Memory B cell (primary cell): ENCODE data around the gene IL2RG.

Experiments
- ATAC-seq: fragments of 150-1000 bp; cut with Tn5 transposase; 2 replicates; pipeline ENCODE4 v1.10.0; 2021; ENCODE audit warnings: low read depth, mild to moderate bottlenecking, moderate library complexity
- DNase-seq, 2 donors: peaks; one replicate each; pipeline ENCODE4 v3.0.0; 2022; ENCODE audit warnings: low spot score in 2 of 2
- H3K27ac Mint-ChIP-seq: one replicate; pipeline ENCODE4 v1.8.0; 2022; ENCODE audit warnings: mild to moderate bottlenecking, moderate library complexity, mixed read lengths
- H3K27me3 Mint-ChIP-seq: one replicate; pipeline ENCODE4 v1.8.0; 2022; ENCODE audit warnings: mixed read lengths
- H3K36me3 Mint-ChIP-seq: one replicate; pipeline ENCODE4 v1.8.0; 2022; ENCODE audit warnings: mild to moderate bottlenecking, mixed read lengths
- H3K4me1 Mint-ChIP-seq: one replicate; pipeline ENCODE4 v1.8.0; 2022; ENCODE audit warnings: mixed read lengths
- H3K4me3 Mint-ChIP-seq: one replicate; pipeline ENCODE4 v1.8.0; 2022; ENCODE audit warnings: mild to moderate bottlenecking, moderate library complexity, mixed read lengths
- H3K9me3 Mint-ChIP-seq: one replicate; pipeline ENCODE4 v1.8.0; 2022; ENCODE audit warnings: mixed read lengths

IL2RG gene

DNA sequence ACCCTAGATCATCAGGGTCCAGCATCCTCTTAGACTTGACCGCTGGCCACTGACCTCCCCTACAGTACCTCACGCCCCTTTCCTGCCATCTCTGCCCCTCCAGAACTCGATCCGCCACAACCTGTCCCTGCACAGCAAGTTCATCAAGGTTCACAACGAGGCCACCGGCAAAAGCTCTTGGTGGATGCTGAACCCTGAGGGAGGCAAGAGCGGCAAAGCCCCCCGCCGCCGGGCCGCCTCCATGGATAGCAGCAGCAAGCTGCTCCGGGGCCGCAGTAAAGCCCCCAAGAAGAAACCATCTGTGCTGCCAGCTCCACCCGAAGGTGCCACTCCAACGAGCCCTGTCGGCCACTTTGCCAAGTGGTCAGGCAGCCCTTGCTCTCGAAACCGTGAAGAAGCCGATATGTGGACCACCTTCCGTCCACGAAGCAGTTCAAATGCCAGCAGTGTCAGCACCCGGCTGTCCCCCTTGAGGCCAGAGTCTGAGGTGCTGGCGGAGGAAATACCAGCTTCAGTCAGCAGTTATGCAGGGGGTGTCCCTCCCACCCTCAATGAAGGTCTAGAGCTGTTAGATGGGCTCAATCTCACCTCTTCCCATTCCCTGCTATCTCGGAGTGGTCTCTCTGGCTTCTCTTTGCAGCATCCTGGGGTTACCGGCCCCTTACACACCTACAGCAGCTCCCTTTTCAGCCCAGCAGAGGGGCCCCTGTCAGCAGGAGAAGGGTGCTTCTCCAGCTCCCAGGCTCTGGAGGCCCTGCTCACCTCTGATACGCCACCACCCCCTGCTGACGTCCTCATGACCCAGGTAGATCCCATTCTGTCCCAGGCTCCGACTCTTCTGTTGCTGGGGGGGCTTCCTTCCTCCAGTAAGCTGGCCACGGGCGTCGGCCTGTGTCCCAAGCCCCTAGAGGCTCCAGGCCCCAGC lies 10.5 kb downstream of the IL2RG start:
- no peak for DNase-seq
- peak overlapping the region; percentile 79 for H3K27ac Mint-ChIP-seq
- peaks cover 36% of the 10 kb centered on the region for H3K4me1 Mint-ChIP-seq
- no peak for ATAC-seq
- H3K36me3 Mint-ChIP-seq = peaks cover 2% of the 10 kb centered on the region
- no peaks in the 10 kb centered on the region for H3K9me3 Mint-ChIP-seq
- H3K4me3 Mint-ChIP-seq = no peak overlapping the region
- H3K27me3 Mint-ChIP-seq = no peaks in the 10 kb centered on the region

DNA sequence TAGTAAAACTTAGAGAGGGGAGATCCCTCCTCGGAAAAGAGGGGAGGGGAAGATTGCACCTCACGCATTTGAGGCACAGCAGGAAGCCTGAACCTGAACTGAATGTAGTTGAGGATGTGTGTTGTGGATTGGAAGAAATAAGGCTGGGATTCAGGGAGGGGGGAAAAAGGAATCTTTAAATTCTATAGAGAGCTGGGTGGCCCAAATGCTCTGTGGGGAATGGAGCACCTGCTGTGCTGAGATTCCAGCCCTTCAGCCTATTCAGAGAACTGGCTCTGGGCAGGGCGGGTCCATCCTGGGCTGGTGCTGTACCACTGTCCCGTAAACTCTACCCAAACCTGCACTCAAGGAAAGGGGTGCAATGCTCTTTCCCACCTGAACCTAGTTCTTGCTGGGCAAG lies 11.6 kb downstream of the IL2RG start:
- Mint-ChIP-seq H3K4me1 (peaks cover 38% of the 10 kb centered on the region), H3K4me3 (no peak overlapping the region), H3K36me3 (no peaks in the 10 kb centered on the region), H3K9me3 (no peaks in the 10 kb centered on the region), H3K27ac (peak overlapping the region; percentile 36), H3K27me3 (no peaks in the 10 kb centered on the region)
- DNase-seq = no peak
- no peak for ATAC-seq

DNA sequence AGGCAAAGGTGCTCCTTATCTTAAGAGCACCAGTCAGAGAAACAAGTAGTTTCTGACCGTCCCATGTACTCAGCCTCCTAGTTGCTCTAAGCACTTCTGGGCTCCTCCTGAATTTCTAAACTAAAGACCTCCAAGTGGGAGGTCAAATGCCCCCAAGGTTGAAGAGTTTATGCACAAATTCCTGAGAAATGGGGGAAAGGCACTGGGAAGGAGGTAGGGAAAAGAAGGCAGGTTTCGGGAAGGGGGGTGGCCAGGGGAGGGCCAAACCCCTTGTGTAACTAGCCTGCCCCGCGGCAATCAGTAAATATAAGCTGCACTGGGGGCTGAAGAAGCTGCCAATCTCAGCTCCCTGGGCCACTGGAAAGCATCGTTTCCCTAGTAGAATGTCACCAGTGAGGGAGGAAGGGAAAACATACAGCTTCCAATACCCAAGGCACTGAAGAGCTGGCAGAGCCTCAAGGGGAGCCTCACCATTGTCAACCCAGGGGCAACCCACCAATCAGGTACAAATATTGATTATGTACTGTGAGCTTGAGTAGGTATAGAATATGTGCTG lies 12.3 kb downstream of the IL2RG start:
- H3K27ac Mint-ChIP-seq = peak overlapping the region; percentile 36
- DNase-seq (no peak), ATAC-seq (no peak)
- no peaks in the 10 kb centered on the region for H3K36me3 Mint-ChIP-seq
- H3K4me3 Mint-ChIP-seq = no peak overlapping the region
- no peaks in the 10 kb centered on the region for H3K27me3 Mint-ChIP-seq
- no peaks in the 10 kb centered on the region for H3K9me3 Mint-ChIP-seq
- peaks cover 31% of the 10 kb centered on the region for H3K4me1 Mint-ChIP-seq

DNA sequence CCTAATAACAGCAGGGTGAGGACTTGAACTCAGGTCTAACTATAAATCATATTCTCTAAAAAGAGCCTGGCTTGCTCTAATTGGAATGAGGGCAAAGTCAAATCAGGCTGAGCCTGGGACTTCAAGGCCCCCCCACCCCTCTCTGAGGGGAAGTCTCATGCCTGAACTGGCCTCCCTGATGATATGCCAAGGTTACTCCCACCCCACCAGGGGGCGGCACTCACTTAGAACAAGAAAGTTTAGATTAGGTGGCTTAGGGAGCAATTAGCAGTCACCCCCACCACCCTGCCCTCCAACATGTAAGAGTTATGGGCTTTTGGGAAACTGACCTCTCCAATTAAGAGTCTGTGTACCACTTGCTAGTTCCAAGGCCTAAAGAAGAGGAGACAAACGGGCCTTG lies 13.1 kb downstream of the IL2RG start:
- DNase-seq (peak; percentile 62 to 65), ATAC-seq (peak; percentile 64)
- H3K4me3 Mint-ChIP-seq = no peak overlapping the region
- H3K4me1 Mint-ChIP-seq = peaks cover 26% of the 10 kb centered on the region
- H3K9me3 Mint-ChIP-seq = no peaks in the 10 kb centered on the region
- no peaks in the 10 kb centered on the region for H3K27me3 Mint-ChIP-seq
- H3K36me3 Mint-ChIP-seq = no peaks in the 10 kb centered on the region
- H3K27ac Mint-ChIP-seq = peak overlapping the region; percentile 12

GRCh38 chrX:71096760-71097032 lies 14.7 kb downstream of the IL2RG start:
- Mint-ChIP-seq H3K27me3 (no peaks in the 10 kb centered on the region), H3K36me3 (no peaks in the 10 kb centered on the region), H3K9me3 (no peaks in the 10 kb centered on the region), H3K4me3 (peak overlapping the region; percentile 96), H3K4me1 (peaks cover 18% of the 10 kb centered on the region), H3K27ac (no peak overlapping the region)
- no peak for ATAC-seq
- DNase-seq = no peak

DNA sequence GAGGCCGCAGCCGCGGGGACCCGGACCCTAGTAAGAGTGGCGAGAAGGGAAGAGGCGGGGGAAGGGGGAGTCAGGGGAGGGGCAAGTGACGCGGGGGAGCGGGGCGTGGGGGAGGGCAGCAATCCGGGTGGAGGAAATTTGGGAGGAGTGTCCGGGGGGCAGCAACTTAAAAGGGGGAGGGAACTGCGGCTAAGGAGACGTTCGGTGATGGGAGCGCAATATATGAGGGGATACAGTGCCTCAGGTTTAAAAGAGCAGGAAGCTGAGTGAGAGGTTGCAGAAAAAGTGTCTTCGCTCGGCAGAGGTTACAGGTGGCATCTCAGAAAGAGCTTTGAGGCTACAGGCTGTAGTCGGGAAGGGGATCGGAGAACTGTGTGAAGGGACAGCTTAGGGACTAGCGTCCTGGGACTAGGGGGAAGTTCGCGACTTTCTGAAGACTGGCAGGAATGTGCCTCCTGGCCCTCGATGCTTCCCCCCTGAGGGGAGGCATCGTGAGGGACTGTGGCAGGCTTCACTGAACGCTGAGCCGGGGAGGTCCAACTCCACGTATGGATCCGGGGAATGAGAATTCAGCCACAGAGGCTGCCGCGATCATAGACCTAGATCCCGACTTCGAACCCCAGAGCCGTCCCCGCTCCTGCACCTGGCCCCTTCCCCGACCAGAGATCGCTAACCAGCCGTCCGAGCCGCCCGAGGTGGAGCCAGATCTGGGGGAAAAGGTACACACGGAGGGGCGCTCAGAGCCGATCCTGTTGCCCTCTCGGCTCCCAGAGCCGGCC lies 15.2 kb downstream of the IL2RG start:
- no peak for DNase-seq
- H3K4me3 Mint-ChIP-seq = peak overlapping the region; percentile 96
- no peaks in the 10 kb centered on the region for H3K27me3 Mint-ChIP-seq

GRCh38 chrX:71095555-71095980 lies 15.8 kb downstream of the IL2RG start, which contains the start of gene FOXO4:
TSS of gene FOXO4 (plus strand) at chrX:71095851. CDS start at chrX:71096529, 678 bp downstream.
- H3K27ac Mint-ChIP-seq = peak within 1 kb of the TSS; percentile 97
- H3K4me1 Mint-ChIP-seq = peaks cover 13% of the 10 kb centered on the region
- ATAC-seq (peak; percentile 85), DNase-seq (peak; percentile 69 to 71)
- no peaks in the 10 kb centered on the region for H3K36me3 Mint-ChIP-seq
- H3K4me3 Mint-ChIP-seq = peak within 1 kb of the TSS; percentile 96
- no peaks in the 10 kb centered on the region for H3K9me3 Mint-ChIP-seq
- H3K27me3 Mint-ChIP-seq = no peaks in the 10 kb centered on the region

More for the DNA sequence above, 15.2 kb downstream of the IL2RG start:
- no peaks in the 10 kb centered on the region for H3K9me3 Mint-ChIP-seq
- H3K4me1 Mint-ChIP-seq = peaks cover 13% of the 10 kb centered on the region
- ATAC-seq = peak; percentile 41
- peak overlapping the region; percentile 97 for H3K27ac Mint-ChIP-seq
- H3K36me3 Mint-ChIP-seq = no peaks in the 10 kb centered on the region

GRCh38 chrX:71095033-71095432 lies 16.3 kb downstream of the IL2RG start:
- peaks cover 13% of the 10 kb centered on the region for H3K4me1 Mint-ChIP-seq
- peak overlapping the region; percentile 97 for H3K27ac Mint-ChIP-seq
- H3K36me3 Mint-ChIP-seq = no peaks in the 10 kb centered on the region
- no peaks in the 10 kb centered on the region for H3K27me3 Mint-ChIP-seq
- ATAC-seq (no peak), DNase-seq (no peak)
- no peaks in the 10 kb centered on the region for H3K9me3 Mint-ChIP-seq
- H3K4me3 Mint-ChIP-seq = peak overlapping the region; percentile 96

GRCh38 chrX:71091263-71091662 lies 20.1 kb downstream of the IL2RG start:
- no peak overlapping the region for H3K4me3 Mint-ChIP-seq
- H3K36me3 Mint-ChIP-seq = no peaks in the 10 kb centered on the region
- H3K9me3 Mint-ChIP-seq = no peaks in the 10 kb centered on the region

GRCh38 chrX:71085900-71086299 lies 25.5 kb downstream of the IL2RG start:
- ATAC-seq = no peak
- H3K4me3 Mint-ChIP-seq = no peak overlapping the region

More at GRCh38 chrX:71091263-71091662, 20.1 kb downstream of the IL2RG start:
- DNase-seq (no peak), ATAC-seq (no peak)
- peaks cover 6% of the 10 kb centered on the region for H3K4me1 Mint-ChIP-seq
- no peak overlapping the region for H3K27ac Mint-ChIP-seq
- H3K27me3 Mint-ChIP-seq = no peaks in the 10 kb centered on the region

DNA sequence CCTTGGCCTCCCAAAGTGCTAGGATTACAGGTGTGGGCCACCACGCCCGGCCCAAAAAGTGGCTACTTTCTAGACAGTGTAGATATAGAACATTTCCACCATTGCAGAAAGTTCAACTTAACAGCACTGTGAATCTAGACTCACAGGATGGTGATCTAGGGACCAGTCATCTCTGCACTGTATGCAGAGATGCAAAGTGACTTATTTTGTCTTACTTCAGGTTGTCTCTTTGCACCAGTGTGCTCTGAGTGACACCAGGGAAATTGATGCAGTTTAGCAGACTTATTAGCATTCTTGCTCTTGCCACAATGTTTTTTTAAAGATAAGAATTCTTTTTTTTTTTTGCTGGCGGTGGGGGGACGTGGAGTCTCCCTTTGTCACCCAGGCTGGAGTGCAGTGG lies 28.6 kb downstream of the IL2RG start:
- Mint-ChIP-seq H3K9me3 (no peaks in the 10 kb centered on the region), H3K4me3 (no peak overlapping the region), H3K27me3 (no peaks in the 10 kb centered on the region), H3K4me1 (no peaks in the 10 kb centered on the region), H3K27ac (no peak overlapping the region), H3K36me3 (no peaks in the 10 kb centered on the region)
- no peak for ATAC-seq
- DNase-seq = no peak

More at GRCh38 chrX:71085900-71086299, 25.5 kb downstream of the IL2RG start:
- Mint-ChIP-seq H3K27me3 (no peaks in the 10 kb centered on the region), H3K27ac (no peak overlapping the region), H3K9me3 (no peaks in the 10 kb centered on the region), H3K36me3 (no peaks in the 10 kb centered on the region), H3K4me1 (no peaks in the 10 kb centered on the region)
- no peak for DNase-seq

- DNase-seq = no peak
- no peaks in the 10 kb centered on the region for H3K4me1 Mint-ChIP-seq
- no peak overlapping the region for H3K4me3 Mint-ChIP-seq
- H3K9me3 Mint-ChIP-seq = no peaks in the 10 kb centered on the region
- ATAC-seq = no peak
- H3K27ac Mint-ChIP-seq = no peak overlapping the region
- H3K27me3 Mint-ChIP-seq = no peaks in the 10 kb centered on the region
- no peaks in the 10 kb centered on the region for H3K36me3 Mint-ChIP-seq
These were observed 29.2 kb downstream of the IL2RG start for GRCh38 chrX:71082124-71082647.

DNA sequence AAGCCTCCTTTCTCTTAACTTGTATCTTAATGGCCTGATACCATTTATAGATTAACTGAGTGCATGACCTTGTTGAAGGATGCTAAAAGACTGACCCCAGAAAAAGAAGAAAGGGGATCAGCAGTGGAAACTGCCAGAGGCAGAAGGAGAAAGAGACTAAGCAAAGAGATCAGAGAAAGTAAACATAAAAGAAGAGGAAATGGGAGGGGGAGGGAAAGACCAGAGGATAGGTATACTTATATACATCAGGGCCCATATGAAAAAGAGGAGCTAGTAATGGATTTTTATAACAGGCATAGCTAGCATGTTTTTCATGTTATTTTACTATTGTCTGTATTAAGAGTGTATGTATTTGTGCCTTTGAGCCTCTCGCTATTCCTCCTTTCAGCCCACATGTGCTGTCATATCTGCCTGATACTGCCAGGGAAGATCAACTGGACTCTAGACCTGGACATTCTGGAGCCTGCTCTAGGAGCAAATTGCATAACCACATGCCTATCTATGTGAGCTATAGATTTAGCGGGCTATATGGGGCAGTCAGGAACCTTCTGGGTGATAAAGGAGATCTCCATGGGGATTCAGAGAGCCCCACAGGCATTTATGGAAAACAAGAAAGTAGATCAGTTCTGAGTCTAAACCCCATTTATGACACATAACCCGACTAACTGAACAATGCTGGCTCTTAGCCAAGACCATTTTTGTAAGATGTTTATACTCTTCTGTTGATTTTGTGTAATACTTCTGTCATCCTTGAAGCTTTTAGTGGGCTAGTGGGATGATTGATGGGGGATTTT lies 29.9 kb downstream of the IL2RG start:
- no peaks in the 10 kb centered on the region for H3K9me3 Mint-ChIP-seq

More for the DNA sequence above, 29.9 kb downstream of the IL2RG start:
- no peaks in the 10 kb centered on the region for H3K27me3 Mint-ChIP-seq
- DNase-seq (no peak), ATAC-seq (no peak)
- H3K36me3 Mint-ChIP-seq = no peaks in the 10 kb centered on the region
- no peaks in the 10 kb centered on the region for H3K4me1 Mint-ChIP-seq
- H3K27ac Mint-ChIP-seq = no peak overlapping the region
- H3K4me3 Mint-ChIP-seq = no peak overlapping the region
